HEK293 (cell line): ENCODE results near the gene MED13L.
A peak's percentile ranks its signal among the peaks of the same experiment; 100 is the strongest.

Experiments
- ATF2 ChIP-seq: fragments of 450-650 bp; formaldehyde crosslinking; IDR thresholded peaks from 2 replicates; pipeline ENCODE4 v1.5.1; 2016; ENCODE audit warnings: missing biosample characterization, missing genetic modification characterization, low read depth
- BCL11B ChIP-seq: fragments of 450-650 bp; formaldehyde crosslinking; IDR thresholded peaks from 2 replicates; pipeline ENCODE4 v1.5.1; 2016; ENCODE audit warnings: low read depth, missing biosample characterization, missing genetic modification characterization
- KLF1 ChIP-seq: fragments of 450-650 bp; formaldehyde crosslinking; IDR thresholded peaks from 2 replicates; pipeline ENCODE4 v1.5.1; 2016; ENCODE audit warnings: missing biosample characterization, missing genetic modification characterization
- OSR2 ChIP-seq: fragments of 450-650 bp; formaldehyde crosslinking; IDR thresholded peaks from 2 replicates; pipeline ENCODE4 v1.5.1; 2016; ENCODE audit warnings: missing biosample characterization, missing genetic modification characterization
- OVOL3 ChIP-seq: fragments of 450-650 bp; formaldehyde crosslinking; IDR thresholded peaks from 2 replicates; pipeline ENCODE4 v1.5.1; 2016; ENCODE audit warnings: missing biosample characterization, missing genetic modification characterization
- SCRT1 ChIP-seq: fragments of 450-650 bp; formaldehyde crosslinking; IDR thresholded peaks from 2 replicates; pipeline ENCODE4 v1.5.1; 2016; ENCODE audit warnings: missing biosample characterization, missing genetic modification characterization, borderline replicate concordance
- YY2 ChIP-seq: fragments of 450-650 bp; formaldehyde crosslinking; IDR thresholded peaks from 2 replicates; pipeline ENCODE4 v1.5.1; 2016; ENCODE audit warnings: missing biosample characterization, missing genetic modification characterization
- ZBTB21 ChIP-seq: fragments of 450-650 bp; formaldehyde crosslinking; IDR thresholded peaks from 2 replicates; pipeline ENCODE4 v1.5.1; 2017; ENCODE audit warnings: missing biosample characterization, missing genetic modification characterization
- ZBTB26 ChIP-seq: fragments of 450-650 bp; formaldehyde crosslinking; optimal IDR thresholded peaks from 2 replicates; pipeline ENCODE3; 2016; ENCODE audit warnings: missing biosample characterization, mild to moderate bottlenecking, missing genetic modification characterization
- ZBTB48 ChIP-seq: fragments of 450-650 bp; formaldehyde crosslinking; IDR thresholded peaks from 2 replicates; pipeline ENCODE4 v1.5.1; 2016; ENCODE audit warnings: missing biosample characterization, missing genetic modification characterization
- ZBTB6 ChIP-seq: fragments of 450-650 bp; formaldehyde crosslinking; IDR thresholded peaks from 2 replicates; pipeline ENCODE4 v1.5.1; 2017; ENCODE audit warnings: missing biosample characterization, missing genetic modification characterization
- ZFHX2 ChIP-seq: fragments of 450-650 bp; formaldehyde crosslinking; conservative IDR thresholded peaks from 2 replicates; pipeline ENCODE4 v1.5.1; 2016; ENCODE audit warnings: missing biosample characterization, missing genetic modification characterization
- ZIC2 ChIP-seq: fragments of 450-650 bp; formaldehyde crosslinking; IDR thresholded peaks from 2 replicates; pipeline ENCODE4 v1.5.1; 2016; ENCODE audit warnings: missing biosample characterization, missing genetic modification characterization
- ZNF157 ChIP-seq: fragments of 450-650 bp; formaldehyde crosslinking; IDR thresholded peaks from 2 replicates; pipeline ENCODE4 v1.5.1; 2016; ENCODE audit warnings: missing biosample characterization, missing genetic modification characterization
- ZNF184 ChIP-seq: fragments of 450-650 bp; IDR thresholded peaks from 2 replicates; pipeline ENCODE4 v1.5.1; 2018; ENCODE audit warnings: missing biosample characterization, mild to moderate bottlenecking, missing genetic modification characterization
- ZNF211 ChIP-seq: fragments of 450-650 bp; formaldehyde crosslinking; IDR thresholded peaks from 2 replicates; pipeline ENCODE4 v1.5.1; 2016; ENCODE audit warnings: low read depth, missing biosample characterization, missing genetic modification characterization
- ZNF223 ChIP-seq: fragments of 450-650 bp; formaldehyde crosslinking; IDR thresholded peaks from 2 replicates; pipeline ENCODE4 v1.5.1; 2016; ENCODE audit warnings: missing biosample characterization, missing genetic modification characterization
- ZNF266 ChIP-seq: fragments of 450-650 bp; formaldehyde crosslinking; IDR thresholded peaks from 2 replicates; pipeline ENCODE4 v1.5.1; 2016; ENCODE audit warnings: missing biosample characterization, missing genetic modification characterization, low read depth
- ZNF362 ChIP-seq: fragments of 450-650 bp; formaldehyde crosslinking; IDR thresholded peaks from 2 replicates; pipeline ENCODE4 v1.5.1; 2016; ENCODE audit warnings: missing biosample characterization, missing genetic modification characterization
- ZNF37A ChIP-seq: fragments of 450-650 bp; IDR thresholded peaks from 2 replicates; pipeline ENCODE4 v1.5.1; 2018; ENCODE audit warnings: missing biosample characterization, missing genetic modification characterization
- ZNF398 ChIP-seq: fragments of 450-650 bp; formaldehyde crosslinking; IDR thresholded peaks from 2 replicates; pipeline ENCODE4 v1.5.1; 2017; ENCODE audit warnings: missing biosample characterization, missing genetic modification characterization
- ZNF426 ChIP-seq: fragments of 450-650 bp; formaldehyde crosslinking; IDR thresholded peaks from 2 replicates; pipeline ENCODE4 v1.5.1; 2017; ENCODE audit warnings: missing biosample characterization, missing genetic modification characterization, mild to moderate bottlenecking, inconsistent platforms, moderate library complexity
- ZNF48 ChIP-seq: fragments of 450-650 bp; formaldehyde crosslinking; IDR thresholded peaks from 2 replicates; pipeline ENCODE4 v1.5.1; 2016; ENCODE audit warnings: missing biosample characterization, missing genetic modification characterization
- ZNF530 ChIP-seq: fragments of 450-650 bp; formaldehyde crosslinking; IDR thresholded peaks from 2 replicates; pipeline ENCODE4 v1.5.1; 2016; ENCODE audit warnings: low read depth, missing biosample characterization, missing genetic modification characterization
- ZNF549 ChIP-seq: fragments of 450-650 bp; IDR thresholded peaks from 2 replicates; pipeline ENCODE4 v1.5.1; 2018; ENCODE audit warnings: missing biosample characterization, missing genetic modification characterization, mild to moderate bottlenecking, inconsistent platforms, moderate library complexity
- ZNF624 ChIP-seq: fragments of 450-650 bp; formaldehyde crosslinking; IDR thresholded peaks from 2 replicates; pipeline ENCODE4 v1.5.1; 2017; ENCODE audit warnings: missing biosample characterization, missing genetic modification characterization
- ZNF629 ChIP-seq: fragments of 450-650 bp; formaldehyde crosslinking; IDR thresholded peaks from 2 replicates; pipeline ENCODE4 v1.5.1; 2017; ENCODE audit warnings: missing biosample characterization, missing genetic modification characterization
- ZNF645 ChIP-seq: fragments of 450-650 bp; formaldehyde crosslinking; IDR thresholded peaks from 2 replicates; pipeline ENCODE4; 2016; ENCODE audit warnings: missing biosample characterization, missing genetic modification characterization
- ZNF701 ChIP-seq: fragments of 450-650 bp; formaldehyde crosslinking; IDR thresholded peaks from 2 replicates; pipeline ENCODE4 v1.5.1; 2016; ENCODE audit warnings: missing biosample characterization, missing genetic modification characterization
- ZNF707 ChIP-seq: fragments of 450-650 bp; formaldehyde crosslinking; IDR thresholded peaks from 2 replicates; pipeline ENCODE4 v1.5.1; 2016; ENCODE audit warnings: missing biosample characterization, missing genetic modification characterization
- ZNF747 ChIP-seq: fragments of 450-650 bp; formaldehyde crosslinking; IDR thresholded peaks from 2 replicates; pipeline ENCODE4 v1.5.1; 2016; ENCODE audit warnings: missing biosample characterization, missing genetic modification characterization
- ZNF768 ChIP-seq: fragments of 450-650 bp; formaldehyde crosslinking; IDR thresholded peaks from 2 replicates; pipeline ENCODE4 v1.5.1; 2018; ENCODE audit warnings: missing biosample characterization, mild to moderate bottlenecking, missing genetic modification characterization
- ZNF777 ChIP-seq: fragments of 450-650 bp; formaldehyde crosslinking; IDR thresholded peaks from 2 replicates; pipeline ENCODE4 v1.5.1; 2017; ENCODE audit warnings: missing biosample characterization, missing genetic modification characterization, borderline replicate concordance
- ZNF792 ChIP-seq: fragments of 450-650 bp; formaldehyde crosslinking; IDR thresholded peaks from 2 replicates; pipeline ENCODE4 v1.5.1; 2016; ENCODE audit warnings: missing biosample characterization, missing genetic modification characterization

The MED13L gene

GRCh38 chr12:116135209-116135930 is 142.1 kb downstream of the MED13L start (continued):
- TF ChIP-seq ZNF645 (no peak), SCRT1 (tag by site-specific recombination) (no peak), ZNF48 (tag by site-specific recombination) (no peak), ZBTB48 (tag by site-specific recombination) (no peak), ZNF777 (no peak), OVOL3 (tag by site-specific recombination) (no peak), ZNF701 (no peak), ZNF747 (no peak), ZBTB21 (tag by site-specific recombination) (no peak), ZIC2 (tag by site-specific recombination) (no peak), ZNF549 (tag by site-specific recombination) (no peak), YY2 (tag by site-specific recombination) (no peak), BCL11B (no peak), OSR2 (tag by site-specific recombination) (no peak; the same call in 1 of the 2 replicates), ZNF211 (no peak), ZNF624 (tag by site-specific recombination) (no peak), KLF1 (tag by site-specific recombination) (no peak), ZNF426 (no peak), ZNF629 (tag by site-specific recombination) (peak; percentile 29; the same call in 1 of the 2 replicates), ZNF792 (tag by site-specific recombination) (no peak), ZBTB26 (no peak), ZNF223 (no peak), ZNF266 (tag by site-specific recombination) (no peak), ATF2 (tag by site-specific recombination) (no peak), ZBTB6 (tag by site-specific recombination) (no peak), ZNF707 (tag by site-specific recombination) (no peak), ZNF398 (no peak), ZNF157 (tag by site-specific recombination) (no peak), ZFHX2 (tag by site-specific recombination) (no peak), ZNF184 (tag by site-specific recombination) (peak; percentile 58; the same call in 1 of the 2 replicates), ZNF530 (tag by site-specific recombination) (no peak), ZNF768 (no peak), ZNF37A (tag by site-specific recombination) (no peak), ZNF362 (no peak)
